NCI-H187 treated with DMSO at 0.1 percent for 48 hours (cell line): ENCODE data around the gene ENC1.
"Not testable (repeated sequence)": the region's sequence is repeated elsewhere in the genome, so short reads cannot be mapped to it uniquely, and the experiment has no call there.

Experiments used
- DNase-seq: peaks from one replicate; lab custom pipeline; 2025; lab: John Stamatoyannopoulos, UW

The ENC1 gene

GRCh38 chr5:74640450-74640953 lies at the start of gene ENC1:
TSS of gene ENC1 (minus strand) at chr5:74640728. CDS start at chr5:74636485, 4,243 bp downstream.
- peak; percentile 71 for DNase-seq

- no peak for DNase-seq
These were observed 46.6 kb upstream of the ENC1 start for GRCh38 chr5:74686962-74687751.

GRCh38 chr5:74685979-74686631 lies 45.6 kb upstream of the ENC1 start:
- no peak for DNase-seq

GRCh38 chr5:74684900-74685851 lies 44.6 kb upstream of the ENC1 start, which contains the start of gene HEXB:
TSS of gene HEXB (plus strand) at chr5:74685233. CDS start at chr5:74685261, 28 bp downstream.
- no peak for DNase-seq

GRCh38 chr5:74679966-74680365 lies 39.4 kb upstream of the ENC1 start:
- no peak for DNase-seq

- not testable (repeated sequence) for DNase-seq
These were observed 38.8 kb upstream of the ENC1 start for GRCh38 chr5:74679300-74679699.

GRCh38 chr5:74678123-74678522 lies 37.6 kb upstream of the ENC1 start:
- DNase-seq, result not testable (repeated sequence)

DNA sequence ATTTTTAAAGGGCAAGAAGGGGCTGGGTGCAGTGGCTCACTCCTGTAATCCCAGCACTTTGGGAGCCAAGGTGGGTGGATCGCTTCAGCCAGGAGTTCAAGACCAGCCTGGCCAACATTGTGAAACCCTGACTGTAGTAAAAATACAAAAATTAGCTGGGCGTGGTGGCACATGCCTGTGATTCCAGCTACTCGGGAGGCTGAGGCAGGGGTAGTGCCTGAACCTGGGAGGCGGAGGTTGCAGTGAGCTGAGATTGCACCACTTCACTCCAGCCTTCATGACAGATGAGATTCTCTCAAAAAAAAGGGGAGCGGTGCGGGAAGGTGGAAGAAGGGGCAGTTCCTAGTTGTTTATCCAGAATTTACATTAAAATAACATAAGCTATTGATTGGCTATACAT lies 35.9 kb upstream of the ENC1 start:
- DNase-seq, result not testable (repeated sequence)

- no peak for DNase-seq
These were observed 32.7 kb upstream of the ENC1 start for GRCh38 chr5:74673011-74673790.

DNA sequence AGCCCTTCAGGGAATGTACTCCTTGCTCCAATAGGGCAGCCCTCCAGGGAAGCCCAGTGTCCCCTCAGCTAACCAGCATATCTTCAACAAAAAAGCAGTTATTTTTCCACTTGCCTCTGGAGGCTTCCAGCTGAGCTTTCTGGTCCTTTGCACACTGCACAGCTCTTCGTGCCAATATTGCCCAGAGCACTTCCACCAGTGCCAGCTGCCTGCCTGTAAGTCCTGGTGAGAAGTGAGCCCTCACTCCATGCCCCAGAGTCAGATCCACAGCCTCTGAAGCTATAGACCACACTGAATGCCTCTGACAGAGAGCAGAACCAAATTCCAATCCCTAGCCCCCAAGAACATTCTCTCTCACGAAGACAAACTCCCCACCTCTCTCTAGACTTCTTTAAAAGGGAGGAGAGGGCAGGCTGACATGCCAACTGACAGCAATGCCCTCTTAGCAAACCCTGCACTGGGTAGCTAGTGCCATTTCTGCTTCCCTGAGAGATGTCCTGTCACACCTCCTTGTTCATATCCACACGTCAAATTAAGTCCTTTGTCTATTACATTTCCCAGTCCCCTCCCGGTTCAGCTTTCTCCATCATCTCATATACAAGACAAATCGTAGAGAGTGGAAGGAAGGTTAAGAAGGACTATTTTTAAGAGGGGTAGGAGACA lies 31.8 kb upstream of the ENC1 start:
- DNase-seq, result no peak

- no peak for DNase-seq
These were observed 30.0 kb upstream of the ENC1 start for GRCh38 chr5:74670396-74671038.

- no peak for DNase-seq
These were observed 29.3 kb upstream of the ENC1 start for GRCh38 chr5:74669821-74670220.

GRCh38 chr5:74667396-74667795 lies 26.9 kb upstream of the ENC1 start:
- no peak for DNase-seq

GRCh38 chr5:74665816-74666215 lies 25.3 kb upstream of the ENC1 start:
- DNase-seq, result no peak

- DNase-seq, result no peak
These were observed 24.7 kb upstream of the ENC1 start for GRCh38 chr5:74665273-74665672.

DNA sequence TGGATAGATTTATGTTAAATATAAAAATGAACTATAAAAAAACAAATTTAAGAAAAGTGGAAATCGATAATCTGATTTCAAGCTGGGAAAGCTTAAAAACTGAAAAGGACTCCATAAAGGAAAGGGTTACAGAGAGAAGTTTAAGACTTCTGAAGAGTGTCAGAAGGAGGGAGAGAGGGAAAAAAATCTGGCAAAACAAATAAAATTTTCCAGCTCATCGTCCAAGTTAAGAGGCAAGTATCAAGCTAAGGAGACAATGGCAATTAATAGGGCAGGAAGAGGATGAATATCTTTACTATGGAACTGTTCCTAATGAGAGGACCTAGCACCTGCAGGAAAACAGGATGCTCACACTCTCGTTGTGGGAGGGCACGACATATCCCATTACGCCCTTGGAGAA lies 24.0 kb upstream of the ENC1 start:
- no peak for DNase-seq

GRCh38 chr5:74660873-74661272 lies 20.3 kb upstream of the ENC1 start:
- DNase-seq, result no peak

- DNase-seq, result no peak
These were observed 19.6 kb upstream of the ENC1 start for GRCh38 chr5:74660140-74660539.

GRCh38 chr5:74659172-74659571 lies 18.6 kb upstream of the ENC1 start:
- no peak for DNase-seq

- no peak for DNase-seq
These were observed 16.6 kb upstream of the ENC1 start for GRCh38 chr5:74657165-74657564.
